KOPT-K1 (cell line): Measurements from ENCODE around the gene POSTN.

Source experiments
- H3K27ac ChIP-seq: fragments of 200-600 bp; sonication (generic); 2 replicates; pipeline ENCODE4 v1.5.1; 2016; ENCODE audit warnings: antibody characterized with exemption, mild to moderate bottlenecking, low read depth, low read length; ENCODE audit not compliant: poor library complexity, severe bottlenecking
- H3K36me3 ChIP-seq: fragments of 200-600 bp; sonication (generic); 2 replicates; pipeline ENCODE4 v1.5.1; 2017; ENCODE audit warnings: antibody characterized with exemption, mild to moderate bottlenecking, low read length, moderate library complexity; ENCODE audit not compliant: insufficient read depth
- H3K9me3 ChIP-seq: fragments of 200-600 bp; sonication (generic); 2 replicates; pipeline ENCODE4 v1.5.1; 2017; ENCODE audit warnings: antibody characterized with exemption, low read length, mild to moderate bottlenecking; ENCODE audit not compliant: insufficient read depth, poor library complexity, severe bottlenecking

POSTN gene, protein sequence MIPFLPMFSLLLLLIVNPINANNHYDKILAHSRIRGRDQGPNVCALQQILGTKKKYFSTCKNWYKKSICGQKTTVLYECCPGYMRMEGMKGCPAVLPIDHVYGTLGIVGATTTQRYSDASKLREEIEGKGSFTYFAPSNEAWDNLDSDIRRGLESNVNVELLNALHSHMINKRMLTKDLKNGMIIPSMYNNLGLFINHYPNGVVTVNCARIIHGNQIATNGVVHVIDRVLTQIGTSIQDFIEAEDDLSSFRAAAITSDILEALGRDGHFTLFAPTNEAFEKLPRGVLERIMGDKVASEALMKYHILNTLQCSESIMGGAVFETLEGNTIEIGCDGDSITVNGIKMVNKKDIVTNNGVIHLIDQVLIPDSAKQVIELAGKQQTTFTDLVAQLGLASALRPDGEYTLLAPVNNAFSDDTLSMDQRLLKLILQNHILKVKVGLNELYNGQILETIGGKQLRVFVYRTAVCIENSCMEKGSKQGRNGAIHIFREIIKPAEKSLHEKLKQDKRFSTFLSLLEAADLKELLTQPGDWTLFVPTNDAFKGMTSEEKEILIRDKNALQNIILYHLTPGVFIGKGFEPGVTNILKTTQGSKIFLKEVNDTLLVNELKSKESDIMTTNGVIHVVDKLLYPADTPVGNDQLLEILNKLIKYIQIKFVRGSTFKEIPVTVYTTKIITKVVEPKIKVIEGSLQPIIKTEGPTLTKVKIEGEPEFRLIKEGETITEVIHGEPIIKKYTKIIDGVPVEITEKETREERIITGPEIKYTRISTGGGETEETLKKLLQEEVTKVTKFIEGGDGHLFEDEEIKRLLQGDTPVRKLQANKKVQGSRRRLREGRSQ

DNA sequence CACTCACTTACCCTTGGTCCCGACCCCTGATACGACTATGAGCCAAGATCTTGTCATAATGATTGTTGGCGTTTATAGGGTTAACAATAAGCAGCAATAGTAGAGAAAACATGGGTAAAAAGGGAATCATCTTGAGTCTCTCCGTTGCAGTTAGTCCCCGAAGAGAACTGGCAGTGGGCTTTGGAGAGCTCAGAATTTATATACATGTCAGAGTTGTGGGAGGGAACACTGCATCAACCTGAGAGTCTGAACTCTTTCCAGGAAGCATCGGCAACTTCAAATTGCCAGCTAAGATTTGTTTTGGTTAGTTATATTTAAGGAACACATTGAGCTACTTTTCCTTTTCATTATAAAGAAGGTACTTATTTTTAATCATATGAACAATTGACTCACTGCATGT, at the start of gene POSTN:
TSS of gene POSTN (minus strand) at position 172 of the 400 bp plus-strand sequence. CDS start at position 130, 42 bp downstream.
- Histone ChIP-seq H3K27ac (no peak within 1 kb of the TSS), H3K36me3 (no peaks in the 10 kb centered on the region), H3K9me3 (no peaks in the 10 kb centered on the region)

DNA sequence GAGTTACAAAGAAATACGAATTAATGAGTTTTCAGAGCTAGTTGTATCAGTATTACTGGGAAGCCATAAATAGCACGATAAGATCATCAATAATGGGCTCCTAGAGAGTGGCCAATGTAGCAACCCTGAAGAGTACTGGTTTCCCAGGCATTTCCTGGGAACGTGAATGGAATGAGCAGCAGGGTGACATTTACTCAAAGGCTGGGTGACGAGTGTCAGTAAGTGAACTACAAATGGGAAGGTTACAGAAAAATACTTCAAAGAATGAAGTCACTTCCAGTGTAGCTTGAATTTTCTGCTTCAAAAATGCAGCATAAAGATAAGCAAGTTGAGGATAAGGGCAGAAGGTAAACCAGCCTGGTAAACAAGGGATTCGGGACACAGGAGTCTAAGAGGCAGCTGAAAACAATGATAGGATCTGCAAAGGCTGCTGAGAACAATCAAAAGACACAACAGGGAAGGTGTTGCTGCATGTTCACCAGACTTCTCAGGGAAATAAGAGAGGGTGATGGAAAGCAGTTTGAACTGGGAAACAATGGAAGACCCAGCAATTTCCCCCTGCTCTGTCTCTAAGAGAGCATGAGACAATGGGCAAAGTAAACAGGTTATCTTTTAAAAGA, 48.6 kb upstream of the POSTN start:
- H3K9me3 ChIP-seq = no peaks in the 10 kb centered on the region
- no peak overlapping the region for H3K27ac ChIP-seq
- no peaks in the 10 kb centered on the region for H3K36me3 ChIP-seq

DNA sequence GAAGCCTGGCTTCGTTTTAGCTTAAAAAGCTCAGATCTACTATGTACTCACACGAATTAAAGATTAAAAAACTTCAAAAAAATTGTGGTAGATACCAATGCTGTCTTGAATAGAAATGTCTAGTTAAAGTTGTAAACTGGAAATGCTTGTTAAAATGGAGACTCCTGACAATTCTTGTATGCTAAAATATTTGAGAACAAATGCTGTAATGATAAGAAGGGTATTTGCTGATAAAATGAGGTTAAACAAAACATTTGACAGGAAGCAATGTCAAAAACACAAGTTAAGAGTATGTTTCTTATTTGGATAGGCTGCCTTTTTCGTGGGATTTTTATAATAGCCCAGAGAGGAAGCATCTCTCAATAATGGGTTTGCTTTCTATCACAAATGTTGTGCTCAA, 48.0 kb upstream of the POSTN start:
- Histone ChIP-seq H3K27ac (no peak overlapping the region), H3K9me3 (no peaks in the 10 kb centered on the region), H3K36me3 (no peaks in the 10 kb centered on the region)

DNA sequence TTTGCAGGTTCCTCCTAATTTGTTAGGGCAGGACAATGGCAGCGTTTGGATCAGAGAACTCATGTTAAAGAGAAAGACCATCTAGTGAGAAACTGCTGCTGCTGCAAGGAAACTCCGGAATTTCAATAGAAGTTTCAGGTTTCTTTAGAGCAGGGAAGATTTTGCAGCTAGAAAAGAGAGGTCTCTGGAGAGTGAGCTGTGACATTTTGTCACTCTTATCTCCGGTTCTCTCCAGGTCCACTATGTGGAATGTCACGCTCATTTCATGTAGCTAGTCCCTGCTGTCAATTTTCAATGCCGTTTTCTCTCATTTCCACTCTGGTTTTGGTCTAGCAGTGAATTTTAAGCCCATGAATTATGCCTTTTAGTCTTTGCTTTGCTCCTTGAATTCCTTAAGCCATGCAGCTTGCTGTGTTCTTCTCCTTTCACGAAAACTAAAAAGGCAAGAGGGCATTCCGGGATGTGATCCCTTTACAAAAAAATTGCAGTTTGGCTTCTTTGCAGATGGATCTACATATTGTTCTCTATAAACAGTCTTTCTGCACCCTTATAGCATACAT, 46.7 kb upstream of the POSTN start:
- Histone ChIP-seq H3K9me3 (no peaks in the 10 kb centered on the region), H3K27ac (no peak overlapping the region), H3K36me3 (no peaks in the 10 kb centered on the region)

DNA sequence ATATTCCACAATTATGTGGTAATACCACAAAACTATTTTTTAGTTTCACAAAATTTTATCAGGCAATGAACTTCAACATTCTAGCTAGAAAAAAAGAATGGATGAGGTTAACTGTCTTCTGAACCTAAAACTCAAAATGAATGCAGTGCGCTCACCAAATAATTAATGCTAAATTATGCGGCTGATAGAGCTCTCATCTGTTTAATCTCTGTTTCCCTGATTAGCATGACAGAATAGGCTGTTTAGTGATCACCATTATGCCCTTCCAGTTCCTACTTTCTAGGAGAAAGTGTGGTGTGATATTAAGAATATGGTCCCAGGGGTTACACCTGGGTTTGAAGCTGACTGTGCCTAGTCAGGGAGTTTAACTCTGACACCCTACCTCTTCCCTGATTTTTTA, 42.8 kb upstream of the POSTN start:
- Histone ChIP-seq H3K9me3 (no peaks in the 10 kb centered on the region), H3K36me3 (no peaks in the 10 kb centered on the region)

DNA sequence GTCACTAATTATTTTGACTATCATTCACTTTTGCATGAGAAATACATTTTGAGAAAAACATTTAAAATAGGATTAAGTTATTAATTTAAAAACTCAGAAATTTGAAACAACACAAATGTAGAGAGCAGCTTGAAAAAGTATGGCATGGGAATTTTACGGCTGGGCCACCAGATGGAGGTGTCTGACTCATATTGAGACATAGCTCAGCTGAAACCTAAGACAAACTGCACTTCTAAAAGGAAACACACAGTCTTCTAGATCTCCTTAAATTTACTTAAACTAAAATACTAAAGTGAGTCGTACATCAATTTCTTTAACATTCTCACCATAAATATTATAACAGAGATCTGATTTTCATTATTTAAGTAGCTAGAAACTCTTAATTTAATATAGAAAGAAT, 41.9 kb upstream of the POSTN start:
- no peak overlapping the region for H3K27ac ChIP-seq

More for the DNA sequence above, 42.8 kb upstream of the POSTN start:
- no peak overlapping the region for H3K27ac ChIP-seq

DNA sequence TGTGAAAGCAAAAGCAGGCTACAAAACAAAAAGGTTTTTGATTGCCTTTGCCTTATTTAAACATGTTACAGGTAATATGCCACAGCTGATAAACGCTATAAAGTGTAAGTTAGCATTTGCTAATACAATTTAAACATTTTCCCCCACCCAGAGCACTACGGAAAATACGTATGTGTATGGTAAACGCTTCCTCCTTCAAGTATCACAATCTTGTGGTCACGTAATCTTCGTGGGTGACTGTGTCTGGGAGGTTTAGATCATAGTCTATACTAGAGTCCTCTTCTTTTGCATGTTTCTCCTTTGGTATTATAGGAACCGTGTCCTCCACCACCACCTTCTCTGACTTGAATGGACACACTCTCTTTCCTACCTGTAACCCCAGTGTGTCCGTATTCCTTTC, 38.1 kb upstream of the POSTN start:
- H3K36me3 ChIP-seq = no peaks in the 10 kb centered on the region
- H3K9me3 ChIP-seq = no peaks in the 10 kb centered on the region
- no peak overlapping the region for H3K27ac ChIP-seq

More for the DNA sequence above, 41.9 kb upstream of the POSTN start:
- Histone ChIP-seq H3K9me3 (no peaks in the 10 kb centered on the region), H3K36me3 (no peaks in the 10 kb centered on the region)

DNA sequence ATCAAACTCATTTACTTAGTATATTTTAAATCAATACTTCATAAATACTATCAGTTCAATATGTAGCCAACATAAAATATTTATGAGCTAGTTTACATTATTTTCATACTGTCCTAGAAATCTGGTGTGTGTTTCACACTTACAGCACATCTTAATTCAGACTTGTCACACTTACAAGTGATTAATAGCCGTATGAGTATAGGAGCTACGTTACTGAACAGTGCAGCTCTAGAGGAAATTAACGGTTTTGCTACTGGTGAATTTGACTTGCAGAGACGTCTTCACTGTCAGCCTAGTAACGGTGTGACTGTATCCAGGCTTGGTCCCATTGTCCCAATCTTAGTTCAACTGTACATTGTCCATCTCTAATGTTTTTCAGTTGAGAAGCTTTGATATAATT, 33.7 kb upstream of the POSTN start:
- Histone ChIP-seq H3K27ac (no peak overlapping the region), H3K9me3 (no peaks in the 10 kb centered on the region), H3K36me3 (no peaks in the 10 kb centered on the region)

DNA sequence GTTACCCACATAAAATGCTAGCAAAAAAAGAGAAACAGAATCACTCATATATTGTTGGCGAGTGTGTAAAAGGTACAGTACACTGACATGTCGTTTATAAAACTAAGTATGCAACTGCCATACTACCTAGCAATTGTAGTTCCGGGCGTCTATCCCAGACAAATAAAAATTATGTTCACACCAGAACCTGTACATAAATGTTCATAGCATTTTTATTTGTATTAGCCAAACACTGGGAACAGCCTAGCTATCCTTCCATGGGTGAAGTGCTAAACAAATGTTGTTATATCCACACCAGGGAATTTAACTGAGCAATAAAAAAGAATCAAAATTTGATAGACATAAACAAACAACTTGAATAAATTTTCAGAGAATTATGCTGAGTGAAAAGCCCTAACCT, 28.9 kb upstream of the POSTN start:
- H3K27ac ChIP-seq = no peak overlapping the region
- no peaks in the 10 kb centered on the region for H3K36me3 ChIP-seq
- H3K9me3 ChIP-seq = no peaks in the 10 kb centered on the region

DNA sequence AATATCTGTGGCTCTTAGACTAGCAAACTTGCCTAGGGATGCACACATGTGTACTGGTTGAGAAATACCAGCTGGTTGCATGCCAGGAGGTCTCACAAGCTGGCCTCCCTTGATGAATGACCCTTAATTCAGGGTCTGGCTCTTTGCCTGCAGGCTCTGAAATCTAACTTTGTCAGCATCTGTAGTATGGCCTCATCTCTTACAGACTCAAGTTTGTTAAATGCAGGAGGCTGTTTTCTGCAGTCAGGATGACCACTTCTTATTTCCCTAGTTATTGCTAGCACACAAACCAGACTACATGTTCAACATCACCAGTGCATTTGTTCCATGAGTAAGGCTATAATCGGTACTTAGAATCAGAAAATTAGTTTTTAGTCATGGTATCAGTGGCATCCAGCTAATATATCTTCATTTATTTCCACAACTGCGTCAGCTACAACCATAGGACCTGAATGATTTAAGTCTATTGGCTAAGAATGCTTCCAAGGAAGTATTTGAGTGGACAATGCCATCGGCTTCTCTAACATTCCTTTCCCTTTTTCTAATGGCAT, 23.3 kb upstream of the POSTN start:
- Histone ChIP-seq H3K36me3 (no peaks in the 10 kb centered on the region), H3K9me3 (no peaks in the 10 kb centered on the region), H3K27ac (no peak overlapping the region)

DNA sequence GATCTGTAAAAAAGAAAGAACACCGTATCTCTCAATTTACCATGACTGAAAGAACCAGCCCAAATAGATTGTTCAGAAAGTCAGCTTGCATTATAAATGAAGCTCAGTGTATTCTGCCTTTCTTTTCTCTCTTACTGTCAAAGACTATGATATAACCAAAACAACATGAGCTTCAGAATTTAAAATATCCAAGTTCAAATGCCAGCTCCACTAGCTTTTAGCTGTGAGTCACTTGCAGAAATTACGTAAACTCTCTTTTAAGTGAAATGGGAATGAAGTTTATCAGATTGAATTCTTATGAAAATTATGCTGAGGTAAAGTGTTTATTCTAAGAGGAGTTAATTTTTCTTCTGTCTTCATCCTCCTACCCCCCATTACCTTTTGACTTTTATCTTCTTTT, 20.0 kb upstream of the POSTN start:
- no peaks in the 10 kb centered on the region for H3K9me3 ChIP-seq
- H3K36me3 ChIP-seq = no peaks in the 10 kb centered on the region
- H3K27ac ChIP-seq = no peak overlapping the region

DNA sequence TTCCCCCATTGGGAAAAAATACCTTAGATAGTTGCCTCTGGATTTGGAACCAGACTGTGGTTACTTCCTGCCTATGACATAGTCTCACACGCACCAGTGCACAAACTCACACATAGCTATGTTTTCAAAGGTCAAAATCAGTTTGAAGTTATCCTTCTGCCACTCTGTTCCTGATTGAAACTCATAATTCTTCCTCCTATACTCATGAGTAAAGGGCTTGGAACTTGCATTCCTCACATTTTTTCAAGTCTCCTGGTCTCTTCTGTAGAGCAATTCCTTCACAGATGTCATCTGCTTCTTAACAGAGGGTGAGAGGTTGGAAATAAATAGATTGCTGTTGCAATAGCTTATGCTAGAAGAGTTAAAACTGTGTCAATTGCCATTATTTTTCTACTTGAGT, 18.6 kb upstream of the POSTN start:
- H3K36me3 ChIP-seq = no peaks in the 10 kb centered on the region
- H3K27ac ChIP-seq = no peak overlapping the region
- no peaks in the 10 kb centered on the region for H3K9me3 ChIP-seq

DNA sequence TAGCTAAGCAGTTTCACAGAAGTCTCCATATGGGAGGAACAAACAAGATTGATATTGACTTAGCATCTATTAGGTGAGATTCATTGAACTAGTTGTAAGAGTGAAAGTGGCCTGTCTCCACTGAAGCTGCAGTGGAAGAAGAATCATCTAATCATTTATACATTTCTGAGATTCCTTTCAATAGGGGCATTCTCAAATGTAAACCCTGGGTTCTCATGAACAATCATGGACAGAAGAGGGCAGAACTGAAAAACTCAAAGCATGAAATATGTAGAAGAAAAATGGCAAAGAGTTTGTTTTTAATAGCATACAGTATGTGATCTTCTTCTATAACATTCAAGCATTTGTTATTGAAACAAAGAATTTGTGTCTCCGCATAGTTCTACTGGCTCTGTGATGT, 17.6 kb upstream of the POSTN start:
- Histone ChIP-seq H3K27ac (no peak overlapping the region), H3K36me3 (no peaks in the 10 kb centered on the region), H3K9me3 (no peaks in the 10 kb centered on the region)

DNA sequence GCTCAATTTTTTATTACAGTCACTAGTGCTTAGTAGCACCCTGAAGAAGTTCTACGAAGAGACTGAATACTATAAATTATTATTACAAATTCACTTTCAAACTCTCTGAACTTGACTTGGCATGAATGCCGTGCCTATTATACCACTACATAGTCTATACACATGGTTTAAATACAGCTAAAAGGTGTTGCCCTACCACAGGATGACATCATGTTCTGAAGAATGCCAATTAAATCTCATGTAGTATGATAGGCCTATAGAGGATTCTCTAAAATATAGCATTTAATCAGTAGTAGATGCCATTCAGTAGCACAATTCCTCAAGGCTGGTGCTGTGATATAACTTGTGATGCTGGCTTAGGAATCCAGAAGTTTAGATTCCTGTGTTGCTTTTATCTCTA, 16.7 kb upstream of the POSTN start:
- Histone ChIP-seq H3K27ac (no peak overlapping the region), H3K36me3 (no peaks in the 10 kb centered on the region), H3K9me3 (no peaks in the 10 kb centered on the region)

DNA sequence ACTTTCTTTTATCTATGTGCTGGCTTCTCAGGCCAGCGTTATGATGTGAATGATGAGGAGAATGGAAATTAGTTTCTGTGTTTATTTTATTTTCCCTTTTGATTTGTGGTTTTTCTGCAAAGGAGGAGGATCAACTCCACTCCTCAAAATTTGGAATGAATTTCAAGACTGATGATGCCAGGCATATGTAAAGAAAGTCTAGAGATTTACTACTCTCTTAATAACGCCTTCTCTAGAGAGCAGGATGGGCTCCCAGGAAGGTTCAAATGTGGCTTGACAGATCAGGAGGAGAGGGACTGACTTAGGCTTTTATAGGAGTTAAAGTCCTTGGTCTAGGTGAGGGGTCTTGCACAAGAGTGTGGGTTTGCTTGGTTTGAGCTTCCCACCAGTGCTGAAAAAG, 15.1 kb upstream of the POSTN start:
- H3K27ac ChIP-seq = no peak overlapping the region
- H3K36me3 ChIP-seq = no peaks in the 10 kb centered on the region
- H3K9me3 ChIP-seq = no peaks in the 10 kb centered on the region
